ENCODE measurements around the gene YARS1.

YARS1 gene

GRCh38 chr1:32765570-32766327 lies 51.4 kb downstream of the YARS1 start:
- DNase-seq (ENCODE audit: low read depth) = no peak

GRCh38 chr1:32764826-32765569 lies 52.2 kb downstream of the YARS1 start:
- DNase-seq (ENCODE audit: low read depth) = no peak

- DNase-seq (ENCODE audit: low read depth) = no peak
Measured at GRCh38 chr1:32763221-32763620, 53.9 kb downstream of the YARS1 start.

GRCh38 chr1:32761936-32762335 lies 55.2 kb downstream of the YARS1 start:
- no peak for DNase-seq (ENCODE audit: low read depth)

GRCh38 chr1:32761253-32761877 lies 55.8 kb downstream of the YARS1 start:
- peak; percentile 46 for DNase-seq (ENCODE audit: low read depth)

GRCh38 chr1:32759997-32760623 lies 57.0 kb downstream of the YARS1 start:
- DNase-seq (ENCODE audit: low read depth) = no peak

- no peak for DNase-seq (ENCODE audit: low read depth)
Measured at GRCh38 chr1:32759521-32759981, 57.6 kb downstream of the YARS1 start.

GRCh38 chr1:32758795-32759430 lies 58.2 kb downstream of the YARS1 start:
- DNase-seq (ENCODE audit: low read depth) = no peak

GRCh38 chr1:32758177-32758794 lies 58.9 kb downstream of the YARS1 start:
- no peak for DNase-seq (ENCODE audit: low read depth)

- no peak for DNase-seq (ENCODE audit: low read depth)
Measured at GRCh38 chr1:32757213-32757895, 59.8 kb downstream of the YARS1 start.

GRCh38 chr1:32755810-32756159 lies 61.4 kb downstream of the YARS1 start:
- DNase-seq (ENCODE audit: low read depth) = no peak

GRCh38 chr1:32755098-32755809 lies 61.9 kb downstream of the YARS1 start:
- DNase-seq (ENCODE audit: low read depth) = no peak

- DNase-seq (ENCODE audit: low read depth) = no peak
Measured at GRCh38 chr1:32754317-32755097, 62.7 kb downstream of the YARS1 start.

- no peak for DNase-seq (ENCODE audit: low read depth)
Measured at GRCh38 chr1:32753532-32754316, 63.4 kb downstream of the YARS1 start.

GRCh38 chr1:32749771-32750170 lies 67.4 kb downstream of the YARS1 start:
- no peak for DNase-seq (ENCODE audit: low read depth)

- DNase-seq (ENCODE audit: low read depth) = no peak
Measured at GRCh38 chr1:32749332-32749731, 67.8 kb downstream of the YARS1 start.

GRCh38 chr1:32748926-32749325 lies 68.2 kb downstream of the YARS1 start:
- DNase-seq (ENCODE audit: low read depth) = no peak

- no peak for DNase-seq (ENCODE audit: low read depth)
Measured at GRCh38 chr1:32748348-32748747, 68.8 kb downstream of the YARS1 start.

- DNase-seq (ENCODE audit: low read depth) = no peak
Measured at GRCh38 chr1:32746130-32746529, 71.0 kb downstream of the YARS1 start.
